ENCODE measurements around the gene PRRT4. TPM values are rescaled to one million over a fixed set of nuclear protein-coding genes. Genes with fewer than 3 reads are reported as not detected.
A peak's percentile ranks its signal among the peaks of the same experiment; 100 is the strongest.

Gene PRRT4
- total and polyA plus RNA-seq, 9 of the 15 experiments (the other 6 are each of a cell fraction or from before 2014, with no cell fraction given) = not detected

GRCh38 chr7:128398016-128398840 lies 36.7 kb upstream of the PRRT4 start (continued):
- TF ChIP-seq USF1 (CRISPR knock-in tag; IDR thresholded peaks at IDR 0.05) = no peak
- TF ChIP-seq EGR1 (conservative IDR thresholded peaks at IDR 0.05) = no peak
- no peak for TF ChIP-seq TCF15 (CRISPR knock-in tag; IDR thresholded peaks at IDR 0.05)
- TF ChIP-seq PCBP2 (IDR thresholded peaks at IDR 0.05; ENCODE audit: low read depth, low read length, poor library complexity, severe bottlenecking) = no peak
- TF ChIP-seq ZFPM2 (CRISPR knock-in tag; IDR thresholded peaks at IDR 0.05) = no peak
- no peak for TF ChIP-seq MTA2 (IDR thresholded peaks at IDR 0.05; ENCODE audit: low read depth)
- peak; percentile 28; the same call in 1 of the 2 replicates for TF ChIP-seq TEAD4 (IDR thresholded peaks at IDR 0.05; ENCODE audit: low read length)
- TF ChIP-seq TEAD4 (CRISPR knock-in tag; IDR thresholded peaks at IDR 0.05; ENCODE audit: borderline replicate concordance) = no peak
- 0 out of 2 replicates have a peak, but pooled peaks have one; percentile 67 for TF ChIP-seq KLF16 (IDR thresholded peaks at IDR 0.05)
- no peak for TF ChIP-seq ZBTB49 (CRISPR knock-in tag; IDR thresholded peaks at IDR 0.05; ENCODE audit: borderline replicate concordance)
- TF ChIP-seq CEBPG (CRISPR knock-in tag; IDR thresholded peaks at IDR 0.05) = no peak
- TF ChIP-seq CEBPG (tag; conservative IDR thresholded peaks at IDR 0.05 in 1 of 2, IDR thresholded peaks at IDR 0.05 in 1 of 2) = no peak
- no peak for TF ChIP-seq GABPB1 (CRISPR knock-in tag; IDR thresholded peaks at IDR 0.05)
- TF ChIP-seq ATF4 (CRISPR knock-in tag; IDR thresholded peaks at IDR 0.05) = no peak
- TF ChIP-seq POLR2B (IDR thresholded peaks at IDR 0.05; ENCODE audit: low read depth, partially characterized antibody) = no peak
- no peak for TF ChIP-seq GATAD2B (IDR thresholded peaks at IDR 0.05; ENCODE audit: borderline replicate concordance)
- peak; percentile 84; the same call in 1 of the 2 replicates for TF ChIP-seq HDGF (IDR thresholded peaks at IDR 0.05)
- no peak; the same call in 1 of the 2 replicates for TF ChIP-seq L3MBTL2 (IDR thresholded peaks at IDR 0.05)
- TF ChIP-seq GATAD2A (IDR thresholded peaks at IDR 0.05) = no peak
- TF ChIP-seq ZSCAN29 (IDR thresholded peaks at IDR 0.05) = no peak
- TF ChIP-seq ATF3 (IDR thresholded peaks at IDR 0.05) = no peak
- TF ChIP-seq ATF3 (CRISPR knock-in tag; conservative IDR thresholded peaks at IDR 0.05) = no peak
- TF ChIP-seq XRCC5 (IDR thresholded peaks at IDR 0.05; ENCODE audit: low read depth, low read length) = peak; percentile 76; the same call in 1 of the 2 replicates
- TF ChIP-seq ZBTB7A (IDR thresholded peaks at IDR 0.05; ENCODE audit: borderline replicate concordance, control insufficient read depth, low read depth, low read length) = no peak
- TF ChIP-seq CTBP1 (IDR thresholded peaks at IDR 0.05; ENCODE audit: borderline replicate concordance) = peak; percentile 26; the same call in 1 of the 2 replicates

Measured in K562 (cell line).